ENCODE measurements around the gene PPA1. TPM values are rescaled to one million over a fixed set of nuclear protein-coding genes. Genes with fewer than 3 reads are reported as not detected.

Gene PPA1
- total RNA-seq, 2 experiments from 2014 or later, result 357 to 368 TPM

DNA sequence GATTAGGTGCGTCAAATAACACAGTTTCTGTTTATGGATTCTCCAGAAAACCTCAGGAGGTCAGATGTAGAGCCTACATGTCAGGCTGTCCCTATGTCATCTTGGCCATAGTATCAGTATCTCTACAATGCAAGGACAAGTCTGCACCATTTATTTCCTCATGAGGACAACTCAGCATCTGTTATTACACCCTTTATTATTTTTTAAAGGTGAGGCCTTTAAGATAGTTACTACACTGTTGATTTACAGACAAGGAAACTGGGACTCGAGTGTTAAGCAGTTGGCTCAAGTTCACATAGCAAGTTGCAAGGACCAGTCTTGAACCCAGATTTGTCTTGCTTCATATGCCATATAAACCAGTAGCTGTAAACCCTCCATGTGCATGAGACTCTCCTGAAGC lies 23.2 kb upstream of the PPA1 start:
- Mint-ChIP-seq H3K36me3 (ENCODE audit: low read depth) (no peaks in the 10 kb centered on the region), H3K9me3 (peaks cover 8% of the 10 kb centered on the region), H3K4me1 (ENCODE audit: low read depth) (peaks cover 10% of the 10 kb centered on the region), H3K27me3 (peaks cover 39% of the 10 kb centered on the region), H3K4me3 (no peak overlapping the region), H3K27ac (no peak overlapping the region)
- ATAC-seq, result no peak
- no peak for DNase-seq
- TF ChIP-seq, protein P1, sequence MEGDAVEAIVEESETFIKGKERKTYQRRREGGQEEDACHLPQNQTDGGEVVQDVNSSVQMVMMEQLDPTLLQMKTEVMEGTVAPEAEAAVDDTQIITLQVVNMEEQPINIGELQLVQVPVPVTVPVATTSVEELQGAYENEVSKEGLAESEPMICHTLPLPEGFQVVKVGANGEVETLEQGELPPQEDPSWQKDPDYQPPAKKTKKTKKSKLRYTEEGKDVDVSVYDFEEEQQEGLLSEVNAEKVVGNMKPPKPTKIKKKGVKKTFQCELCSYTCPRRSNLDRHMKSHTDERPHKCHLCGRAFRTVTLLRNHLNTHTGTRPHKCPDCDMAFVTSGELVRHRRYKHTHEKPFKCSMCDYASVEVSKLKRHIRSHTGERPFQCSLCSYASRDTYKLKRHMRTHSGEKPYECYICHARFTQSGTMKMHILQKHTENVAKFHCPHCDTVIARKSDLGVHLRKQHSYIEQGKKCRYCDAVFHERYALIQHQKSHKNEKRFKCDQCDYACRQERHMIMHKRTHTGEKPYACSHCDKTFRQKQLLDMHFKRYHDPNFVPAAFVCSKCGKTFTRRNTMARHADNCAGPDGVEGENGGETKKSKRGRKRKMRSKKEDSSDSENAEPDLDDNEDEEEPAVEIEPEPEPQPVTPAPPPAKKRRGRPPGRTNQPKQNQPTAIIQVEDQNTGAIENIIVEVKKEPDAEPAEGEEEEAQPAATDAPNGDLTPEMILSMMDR (IDR thresholded peaks at IDR 0.05), result no peak
- POLR2A ChIA-PET, result no interaction called here
- CTCF ChIA-PET, result interaction anchor here (0.7 to 5.9 kb wide), 6 partner anchors 9 to 123 kb away, joined by 3 to 30 read pairs (median 6); no protein-coding TSS in a partner anchor
- intact Hi-C loops (cut with micrococcal nuclease), result no loop called here

DNA sequence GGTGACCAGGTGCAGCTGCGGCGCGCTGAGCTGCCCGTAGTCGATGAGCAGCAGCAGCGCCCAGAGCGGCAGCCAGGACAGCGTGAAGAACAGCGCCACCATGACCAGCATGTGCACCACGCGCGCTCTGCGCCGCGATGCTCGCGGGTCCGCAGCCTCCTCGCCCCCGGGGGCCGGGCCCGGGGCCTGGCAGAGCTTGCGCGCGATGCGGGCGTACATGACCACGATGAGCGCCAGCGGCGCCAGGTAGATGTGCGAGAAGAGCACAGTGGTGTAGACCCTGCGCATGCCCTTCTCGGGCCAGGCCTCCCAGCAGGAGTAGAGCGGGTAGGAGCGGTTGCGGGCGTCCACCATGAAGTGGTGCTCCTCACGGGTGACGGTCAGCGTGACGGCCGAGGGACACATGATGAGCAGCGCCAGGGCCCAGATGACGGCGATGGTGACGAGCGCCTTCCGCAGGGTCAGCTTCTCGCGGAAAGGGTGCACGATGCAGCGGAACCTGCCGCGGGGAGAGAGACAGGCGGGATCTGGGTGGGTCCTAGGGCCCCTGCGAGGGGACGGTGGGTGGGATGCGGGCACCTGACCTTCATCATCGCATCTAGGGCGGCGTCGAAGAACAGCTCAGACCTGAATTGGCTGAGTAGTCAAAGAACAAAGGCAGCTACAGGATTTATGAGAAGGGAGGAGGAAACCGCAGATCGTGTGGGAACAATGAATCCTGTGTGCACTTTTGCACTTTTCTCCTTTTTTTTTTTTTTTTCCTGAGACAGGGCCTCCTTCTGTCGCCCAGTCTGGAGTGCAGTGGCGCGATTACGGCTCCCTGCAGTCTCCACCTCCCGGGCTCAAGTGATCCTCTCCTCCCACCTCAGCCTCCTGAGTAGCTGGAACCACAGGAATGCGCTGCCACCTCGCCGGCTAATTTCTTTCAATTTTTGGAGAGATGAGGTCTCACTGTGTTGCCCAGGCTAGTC lies 22.4 kb upstream of the PPA1 start:
- TF ChIP-seq, protein P1 (IDR thresholded peaks at IDR 0.05), result no peak
- Mint-ChIP-seq H3K9me3 (no peaks in the 10 kb centered on the region), H3K36me3 (ENCODE audit: low read depth) (no peaks in the 10 kb centered on the region), H3K27ac (no peak overlapping the region), H3K27me3 (peaks cover 35% of the 10 kb centered on the region), H3K4me1 (ENCODE audit: low read depth) (peaks cover 10% of the 10 kb centered on the region), H3K4me3 (peak overlapping the region; percentile 55)
- CTCF ChIA-PET, result interaction anchor here (0.8 to 5.9 kb wide), 8 partner anchors 9 to 140 kb away, joined by 3 to 30 read pairs (median 4); no protein-coding TSS in a partner anchor
- intact Hi-C loops (cut with micrococcal nuclease), result no loop called here
- DNase-seq, result peak; percentile 18
- POLR2A ChIA-PET, result interaction anchor here (1.6 to 3.1 kb wide), 2 partner anchors 10 to 23 kb away, joined by 4 to 16 read pairs; partner anchors contain the start of gene PPA1
- peak; percentile 68 for ATAC-seq

DNA sequence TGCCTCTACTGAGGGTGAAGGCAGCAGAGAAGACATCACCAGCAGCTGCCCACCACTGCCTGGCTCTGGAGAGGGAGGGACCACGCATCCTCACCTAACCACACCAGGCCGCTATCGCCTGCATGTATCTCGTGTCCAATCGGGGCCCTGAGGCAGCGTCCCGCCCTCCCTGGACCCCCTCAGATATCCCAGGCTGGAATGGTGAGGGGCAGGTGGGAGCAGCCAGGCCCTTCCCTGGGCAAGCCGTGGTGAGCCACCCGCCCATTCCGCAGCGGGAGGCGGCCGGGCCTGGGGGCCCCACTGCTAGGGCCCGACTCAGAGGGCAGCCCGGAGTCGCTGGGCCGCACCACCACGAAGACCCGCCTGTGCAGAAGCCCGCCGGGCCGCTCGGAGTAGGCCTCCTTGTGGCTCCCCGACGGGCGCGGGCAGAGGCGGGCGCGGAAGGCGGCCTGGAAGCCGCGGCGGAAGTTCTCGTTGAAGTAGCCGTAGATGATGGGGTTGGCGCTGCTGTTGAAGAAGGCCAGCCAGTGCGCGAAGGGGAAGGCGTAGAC lies 21.6 kb upstream of the PPA1 start:
- ChIA-PET POLR2A (interaction anchor here (1.6 to 3.1 kb wide), 2 partner anchors 9 to 22 kb away, joined by 4 to 16 read pairs; partner anchors contain the start of gene PPA1), CTCF (interaction anchor here (1.2 to 5.9 kb wide), 6 partner anchors 10 to 139 kb away, joined by 3 to 30 read pairs (median 6); no protein-coding TSS in a partner anchor)
- Mint-ChIP-seq H3K36me3 (ENCODE audit: low read depth) (no peaks in the 10 kb centered on the region), H3K27ac (no peak overlapping the region), H3K4me1 (ENCODE audit: low read depth) (peaks cover 10% of the 10 kb centered on the region), H3K27me3 (peaks cover 35% of the 10 kb centered on the region), H3K9me3 (no peaks in the 10 kb centered on the region), H3K4me3 (peak overlapping the region; percentile 55)
- TF ChIP-seq, protein P1 (IDR thresholded peaks at IDR 0.05), result no peak
- ATAC-seq (no peak), DNase-seq (peak; percentile 27)
- intact Hi-C loops (cut with micrococcal nuclease), result no loop called here

DNA sequence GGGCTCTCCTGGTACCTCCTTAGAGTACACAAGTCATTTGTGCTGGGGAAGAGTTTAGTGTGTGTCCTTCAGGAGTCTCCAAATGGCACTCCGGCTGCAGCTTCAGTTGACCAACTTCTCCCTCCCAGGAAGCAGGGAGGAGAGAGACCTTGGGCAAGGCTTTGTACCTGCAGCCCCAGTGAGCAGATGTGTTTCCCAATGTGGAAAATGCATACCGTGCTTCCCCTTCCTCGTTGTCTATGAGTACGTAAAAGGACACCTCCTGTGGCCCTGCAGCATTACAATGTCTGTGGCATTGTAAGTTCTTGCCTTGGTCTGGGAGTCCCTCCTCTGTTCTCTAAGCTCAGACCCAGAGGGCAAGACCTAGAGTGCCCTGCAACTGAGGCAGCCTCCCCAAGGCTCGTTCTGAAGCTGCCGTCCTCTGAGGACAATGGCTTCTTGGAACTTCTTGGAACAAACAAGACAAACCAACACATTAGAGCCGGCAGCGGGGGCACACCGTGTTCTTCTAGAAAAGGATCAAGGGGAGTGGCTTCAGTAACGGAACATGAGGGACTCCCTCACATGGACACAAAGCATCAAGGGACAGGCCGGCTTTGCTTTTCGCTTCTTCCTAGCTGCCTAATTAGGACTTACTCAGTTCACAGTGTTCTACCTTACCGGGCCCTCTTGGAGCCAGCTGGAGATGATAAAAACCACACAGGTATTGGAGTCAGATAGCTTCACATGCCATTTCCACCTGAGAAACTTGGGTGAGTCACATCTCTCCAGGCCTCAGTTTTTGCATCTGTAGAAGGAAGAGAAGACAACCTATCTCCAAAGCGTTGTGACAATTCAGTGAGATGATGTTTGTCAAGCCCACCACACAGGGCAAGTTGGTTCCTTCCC lies 20.9 kb upstream of the PPA1 start:
- ChIA-PET POLR2A (interaction anchor here (1.6 to 3.1 kb wide), 2 partner anchors 8 to 21 kb away, joined by 4 to 16 read pairs; partner anchors contain the start of gene PPA1), CTCF (interaction anchor here (1.0 to 5.9 kb wide), 4 partner anchors 13 to 110 kb away, joined by 4 to 30 read pairs (median 6); no protein-coding TSS in a partner anchor)
- Mint-ChIP-seq H3K27ac (no peak overlapping the region), H3K27me3 (peaks cover 31% of the 10 kb centered on the region), H3K4me3 (no peak overlapping the region), H3K9me3 (no peaks in the 10 kb centered on the region), H3K36me3 (ENCODE audit: low read depth) (no peaks in the 10 kb centered on the region), H3K4me1 (ENCODE audit: low read depth) (peaks cover 10% of the 10 kb centered on the region)
- TF ChIP-seq, protein P1 (IDR thresholded peaks at IDR 0.05), result no peak
- DNase-seq (no peak), ATAC-seq (no peak)
- intact Hi-C loops (cut with micrococcal nuclease), result no loop called here

Measured in activated CD8-positive, alpha-beta T cell treated with anti-CD3 and anti-CD28 coated beads for 36 hours (primary cell).